HT1080 (cell line): ENCODE measurements around the gene EYA2. TPM values are rescaled to one million over a fixed set of nuclear protein-coding genes. Genes with fewer than 3 reads are reported as not detected.
"Not testable (repeated sequence)": the region's sequence is repeated elsewhere in the genome, so short reads cannot be mapped to it uniquely, and the experiment has no call there.

Source experiments
- DNase-seq: peaks from one replicate; pipeline ENCODE4 v3.0.0-alpha.2; 2015; ENCODE audit warnings: low read depth
- total RNA-seq: library from RNA; depleted of rRNA; stranded (reverse); fragments of >200 nt; shearing (Covaris generic); gene quantifications from 2 replicates; pipeline ENCODE4 v1.2.3, GENCODE V29; 2014

Gene EYA2
- total RNA-seq, 1 experiment from 2014 or later, result not detected

- DNase-seq, result no peak
Observed at GRCh38 chr20:47198254-47198671, 303.6 kb downstream of the EYA2 start.

- no peak for DNase-seq
Observed at GRCh38 chr20:47198996-47199552, 304.4 kb downstream of the EYA2 start.

GRCh38 chr20:47201074-47201730 is 306.6 kb downstream of the EYA2 start:
- no peak for DNase-seq

DNA sequence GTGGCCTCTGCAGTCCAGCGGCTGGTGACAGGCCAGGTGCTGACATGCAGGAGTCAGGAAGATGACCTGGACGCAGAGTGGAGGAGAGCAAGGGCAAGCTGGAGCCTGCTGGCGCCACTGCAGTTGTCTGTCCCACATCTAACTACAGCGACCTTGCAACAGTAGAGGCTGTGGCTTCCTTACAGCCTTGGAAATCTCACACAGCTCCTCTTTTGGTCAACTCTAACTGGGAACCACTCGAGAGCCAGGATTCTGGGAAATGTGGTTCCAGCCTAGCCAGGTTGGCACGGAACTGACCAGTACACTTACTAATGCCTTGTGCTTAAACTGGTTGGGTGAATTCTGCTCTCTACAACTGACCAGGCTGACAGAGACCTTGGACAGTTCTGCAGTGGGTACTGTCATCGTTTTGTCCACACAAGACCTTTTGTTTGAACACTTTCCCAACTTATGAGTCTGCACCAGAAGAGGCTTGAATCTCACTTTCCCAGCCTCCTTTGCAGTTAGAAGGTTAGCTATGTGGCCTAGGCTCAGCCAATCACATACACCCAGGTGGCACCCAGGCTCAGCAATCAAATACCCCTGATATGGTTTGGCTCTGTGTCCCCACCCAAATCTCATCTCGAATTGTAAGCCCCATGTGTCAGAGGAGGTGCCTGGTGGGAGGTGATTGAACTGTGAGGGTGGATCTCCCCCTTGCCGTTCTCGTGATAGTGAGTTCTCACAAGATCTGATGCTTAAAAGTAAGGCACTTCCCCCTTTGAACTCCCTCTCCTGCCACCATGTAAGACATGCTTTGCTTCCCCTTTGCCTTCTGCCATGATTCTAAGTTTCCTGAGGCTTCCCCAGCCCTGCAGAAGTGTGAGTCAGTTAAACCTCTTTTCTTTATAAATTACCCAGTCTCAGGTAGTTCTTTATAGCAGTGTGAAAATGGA is 308.4 kb downstream of the EYA2 start:
- DNase-seq, result no peak

DNA sequence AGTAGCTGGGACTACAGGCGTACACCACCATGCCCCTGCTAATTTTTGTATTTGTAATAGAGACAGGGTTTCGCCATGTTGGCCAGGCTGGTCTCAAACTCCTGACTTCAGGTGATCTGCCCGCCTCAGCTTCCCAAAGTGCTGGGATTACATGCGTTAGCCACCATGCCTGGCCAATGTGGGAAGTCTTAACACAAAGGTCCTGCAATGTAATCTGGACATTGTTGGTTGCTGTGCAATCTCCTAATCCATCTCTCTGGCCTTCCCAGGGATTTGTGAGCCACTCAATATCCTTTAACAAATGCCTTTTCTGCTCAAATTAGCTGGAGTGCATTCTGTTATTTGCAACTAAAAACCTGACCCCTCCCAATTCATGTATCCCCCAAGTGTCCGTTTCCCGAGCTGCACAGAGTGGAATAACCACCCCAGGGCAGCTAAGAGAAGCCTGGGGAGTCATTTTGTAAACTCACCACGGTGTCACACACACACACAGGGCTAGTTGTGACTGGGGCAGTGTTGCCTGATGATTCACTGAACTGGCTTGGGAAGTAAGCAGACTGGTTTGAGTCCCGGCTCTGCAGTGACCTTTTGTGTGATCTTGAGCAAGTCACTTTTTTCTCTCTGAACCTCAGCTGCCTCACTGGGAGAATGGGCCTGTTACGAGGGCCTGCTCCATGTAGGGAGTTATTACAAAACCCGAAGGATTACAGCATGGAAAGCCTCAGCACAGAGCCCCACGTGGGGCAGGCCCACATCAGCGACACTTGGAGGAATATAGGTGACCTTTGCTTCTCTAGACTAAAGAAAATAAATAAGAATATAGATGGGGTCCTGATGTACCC is 309.6 kb downstream of the EYA2 start:
- peak; percentile 58 for DNase-seq

DNA sequence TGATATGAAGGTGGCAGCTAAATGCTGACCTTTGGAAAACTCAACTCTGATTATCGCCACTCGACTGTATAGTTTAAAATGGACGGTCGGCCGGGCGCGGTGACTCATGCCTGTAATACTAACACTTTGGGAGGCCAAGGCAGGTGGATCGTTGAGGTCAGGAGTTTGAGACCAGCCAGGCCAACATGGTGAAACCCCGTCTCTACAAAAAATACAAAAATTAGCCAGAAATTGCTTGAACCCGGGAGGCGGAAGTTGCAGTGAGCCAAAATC is 310.1 kb downstream of the EYA2 start:
- DNase-seq, result not testable (repeated sequence)

- peak; percentile 74 for DNase-seq
Observed at GRCh38 chr20:47205577-47206123, 311.0 kb downstream of the EYA2 start.

DNA sequence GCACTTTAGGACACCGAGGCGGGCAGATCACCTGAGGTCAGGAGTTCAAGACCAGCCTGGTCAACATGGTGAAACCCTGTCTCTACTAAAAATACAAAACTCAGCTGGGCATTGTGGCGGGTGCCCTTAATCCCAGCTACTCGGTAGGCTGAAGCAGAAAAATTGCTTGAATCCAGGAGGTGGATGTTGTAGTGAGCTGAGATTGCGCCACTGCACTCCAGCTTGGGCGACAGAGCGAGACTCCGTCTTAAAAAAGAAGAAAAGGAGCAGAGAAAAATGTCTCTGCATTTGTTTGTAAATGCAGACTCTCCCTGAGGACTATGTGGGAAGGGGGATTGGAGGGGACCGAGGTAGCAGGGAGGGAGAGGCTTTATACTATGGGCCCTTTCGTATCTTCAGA is 311.9 kb downstream of the EYA2 start:
- not testable (repeated sequence) for DNase-seq

DNA sequence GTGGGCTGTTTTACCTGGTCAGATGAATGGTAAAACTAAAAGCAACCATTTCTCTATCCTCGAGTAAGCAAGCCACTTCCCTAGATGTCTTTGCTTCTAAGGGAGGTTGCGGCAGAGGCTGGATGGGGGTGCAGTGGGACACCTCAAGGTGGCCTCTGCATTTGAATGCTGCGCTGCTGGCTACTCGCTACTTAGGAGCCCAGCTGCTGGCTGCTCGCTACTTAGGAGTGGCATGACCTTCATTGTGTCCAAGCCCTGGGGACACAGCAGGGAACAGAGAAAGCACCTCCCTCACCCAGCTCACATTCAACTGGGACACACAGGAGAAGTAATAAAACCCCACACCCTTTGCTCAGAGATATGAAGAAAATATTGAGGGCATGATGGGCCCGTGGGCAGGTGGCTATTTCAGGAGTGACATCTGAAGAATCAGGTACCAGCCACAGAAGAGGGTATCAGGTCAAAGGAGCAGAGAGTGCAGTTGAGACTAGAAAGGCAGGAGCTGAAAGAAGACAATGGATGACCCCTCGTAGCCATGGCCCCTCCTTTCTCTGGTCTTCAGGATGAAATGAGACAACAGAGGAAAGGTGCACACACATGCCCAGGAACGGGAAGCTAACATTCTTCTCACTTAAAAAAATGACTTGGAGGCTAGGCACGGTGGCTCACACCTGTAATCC is 312.5 kb downstream of the EYA2 start:
- DNase-seq, result no peak

GRCh38 chr20:47208534-47209174 is 314.0 kb downstream of the EYA2 start:
- DNase-seq, result no peak

GRCh38 chr20:47209982-47210381 is 315.3 kb downstream of the EYA2 start:
- DNase-seq, result no peak

DNA sequence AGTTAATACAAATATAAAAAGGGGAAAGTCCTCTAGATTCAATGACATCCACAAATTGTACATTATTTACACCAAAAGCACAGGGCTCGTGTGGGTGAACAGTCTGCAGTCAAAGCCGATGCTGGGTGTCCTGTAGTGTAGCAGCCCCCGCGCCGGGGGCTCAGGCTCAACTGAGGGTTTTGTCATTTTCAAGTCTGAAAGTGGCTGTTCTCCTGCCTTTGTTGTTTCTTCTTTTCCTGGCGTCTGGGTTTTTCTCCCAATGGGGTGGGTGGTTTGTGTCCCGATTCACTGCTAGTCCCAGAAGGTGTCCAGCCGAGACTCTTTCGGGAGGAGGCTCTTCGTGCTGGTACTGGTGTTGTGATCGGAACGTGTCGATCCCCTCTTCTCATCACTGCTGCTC is 315.8 kb downstream of the EYA2 start:
- no peak for DNase-seq

GRCh38 chr20:47211036-47211435 is 316.4 kb downstream of the EYA2 start:
- DNase-seq, result no peak

- DNase-seq, result no peak
Observed at GRCh38 chr20:47212606-47213207, 318.1 kb downstream of the EYA2 start.

GRCh38 chr20:47213966-47214365 is 319.3 kb downstream of the EYA2 start:
- DNase-seq, result no peak

GRCh38 chr20:47215653-47216397 is 321.2 kb downstream of the EYA2 start:
- DNase-seq, result no peak

DNA sequence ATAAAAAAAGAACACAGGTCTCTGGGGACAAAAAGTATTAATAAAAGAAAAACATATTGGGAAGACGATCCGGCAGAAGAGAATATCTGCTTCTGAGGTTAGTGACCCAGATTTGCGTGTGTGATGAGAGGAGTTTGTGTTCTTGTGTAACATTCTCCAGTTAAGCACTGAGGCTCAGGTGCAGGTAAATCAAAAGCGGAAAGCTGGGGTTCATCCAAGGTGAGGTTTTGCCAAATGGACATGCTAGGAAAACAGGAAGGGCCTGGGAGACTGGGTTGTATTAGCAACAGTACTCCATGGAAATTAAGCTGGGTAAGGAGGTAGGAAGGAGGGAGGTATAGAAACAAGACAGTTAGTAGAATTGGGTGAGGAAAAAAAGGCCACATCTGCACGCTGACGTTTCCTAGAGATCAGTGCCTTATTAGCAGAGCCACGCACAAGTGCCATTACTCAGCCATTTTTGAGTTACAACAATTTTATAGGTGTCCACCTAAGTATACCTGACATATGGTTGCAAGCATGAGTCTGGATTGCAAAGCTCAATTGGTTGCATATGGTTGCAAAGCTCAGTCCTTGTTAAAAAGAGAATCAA is 322.3 kb downstream of the EYA2 start:
- DNase-seq, result no peak
